Measurements from ENCODE around the gene TJP2.
"Not testable (repeated sequence)": the region's sequence is repeated elsewhere in the genome, so short reads cannot be mapped to it uniquely, and the experiment has no call there.

TJP2 gene

DNA sequence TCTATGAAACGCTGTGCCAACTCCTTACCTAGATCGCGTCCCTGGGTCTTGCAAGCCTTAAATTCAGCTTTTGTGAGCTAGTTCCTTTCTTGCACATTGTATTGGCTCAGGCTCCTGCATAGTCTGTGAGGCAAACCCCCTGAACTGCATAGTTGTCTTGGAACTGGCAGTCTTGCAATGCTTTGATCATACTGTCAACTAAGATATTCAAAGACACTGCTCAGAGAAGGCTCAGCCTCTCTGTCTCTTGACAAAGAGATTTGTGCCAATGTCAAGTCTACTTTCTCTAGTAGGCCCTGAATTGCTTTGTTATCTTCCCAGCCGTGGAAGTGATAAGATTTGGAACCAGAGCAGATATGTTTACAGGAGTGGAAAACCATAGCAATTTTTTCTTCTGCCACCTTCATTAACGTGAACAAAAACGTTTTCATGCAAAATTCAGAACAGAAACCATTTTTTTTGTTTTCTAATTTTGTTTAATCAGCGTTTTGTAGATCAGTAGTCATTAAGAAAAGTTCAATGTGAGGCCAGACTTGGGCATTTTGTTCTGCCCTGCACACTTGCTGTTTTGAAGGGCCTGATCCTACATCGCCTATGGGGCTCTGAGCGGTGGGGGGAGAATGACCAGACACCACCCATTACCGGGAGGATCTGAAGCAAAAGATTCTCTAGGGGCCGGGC is 123.4 kb downstream of the TJP2 start:
- no peak for DNase-seq

DNA sequence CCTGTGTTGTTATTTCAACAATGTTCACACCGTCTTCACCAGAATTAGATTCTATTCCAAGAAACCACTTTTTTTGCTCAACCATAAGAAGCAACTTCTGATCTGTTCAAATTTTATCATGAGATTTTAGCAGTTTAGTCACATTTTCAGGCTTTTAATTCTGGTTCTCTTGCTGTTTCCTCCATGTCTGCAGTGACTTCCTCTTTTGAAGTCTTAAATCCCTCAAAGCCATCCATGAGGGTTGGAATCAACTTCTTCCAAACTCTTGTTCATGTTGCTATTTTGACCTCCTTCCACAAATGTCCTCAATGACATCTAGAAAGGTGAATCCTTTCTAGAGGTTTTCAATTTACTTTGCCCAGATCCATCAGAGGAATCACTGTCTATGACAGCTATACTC is 125.2 kb downstream of the TJP2 start:
- no peak for DNase-seq

DNA sequence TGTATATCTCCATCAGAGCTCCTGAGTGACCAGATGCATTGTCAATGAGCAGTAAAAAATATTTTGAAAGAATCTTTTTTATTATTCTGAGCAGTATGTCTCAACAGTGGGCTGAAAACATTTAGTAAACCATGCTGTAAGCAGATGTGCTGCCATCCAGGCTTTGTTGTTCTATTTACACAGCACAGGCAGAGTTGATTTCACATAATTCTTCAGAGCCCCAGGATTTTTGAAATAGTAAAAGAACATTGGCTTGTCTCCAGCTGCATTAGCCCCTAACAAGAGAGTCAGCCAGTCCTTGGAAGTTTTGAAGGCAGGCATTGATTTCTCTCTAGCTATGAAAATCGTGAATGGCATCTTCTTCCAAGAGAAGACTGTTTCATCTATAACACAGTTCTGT is 125.7 kb downstream of the TJP2 start:
- DNase-seq = no peak

DNA sequence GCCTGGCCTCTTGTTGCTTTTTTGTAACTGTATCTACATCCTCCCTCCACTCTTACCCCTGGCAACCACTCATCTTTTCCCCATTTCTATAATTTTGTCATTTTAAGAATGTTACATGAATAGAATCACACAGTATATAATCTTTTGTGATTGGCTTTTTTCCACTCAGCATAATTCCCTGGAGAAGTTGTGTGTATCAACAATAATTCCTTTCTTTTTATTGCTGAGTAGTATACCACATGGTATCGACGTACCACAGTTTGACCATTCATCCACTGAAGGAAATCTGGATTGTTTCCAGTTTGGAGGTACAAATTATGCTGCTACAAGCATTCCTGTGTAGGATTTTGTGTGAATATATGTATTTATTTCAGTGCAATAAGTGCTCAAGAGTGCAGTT is 129.3 kb downstream of the TJP2 start:
- DNase-seq = no peak

DNA sequence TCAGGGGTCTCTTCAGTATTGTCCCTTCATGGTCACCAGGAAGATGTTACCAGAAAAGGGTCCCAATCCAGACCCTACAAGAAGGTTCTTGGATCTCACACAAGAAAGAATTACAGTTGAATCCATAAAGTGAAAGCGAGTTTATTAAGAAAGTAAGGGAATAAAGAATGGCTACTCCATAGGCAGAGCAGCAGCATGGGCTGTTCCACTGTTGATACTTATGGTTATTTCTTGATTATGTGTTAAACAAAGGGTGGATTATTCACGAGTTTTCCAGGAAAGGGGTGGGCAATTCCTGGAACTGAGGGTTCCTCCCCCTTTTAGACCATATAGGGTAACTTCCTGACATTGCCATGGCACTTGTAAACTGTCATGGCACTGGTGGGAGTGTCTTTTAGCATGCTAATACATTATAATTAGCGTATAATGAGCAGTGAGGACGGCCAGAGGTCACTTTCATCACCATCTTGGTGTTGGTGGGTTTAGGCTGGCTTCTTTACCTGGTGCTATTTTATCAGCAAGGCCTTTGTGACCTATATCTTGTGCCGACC is 132.9 kb downstream of the TJP2 start:
- DNase-seq = not testable (repeated sequence)

DNA sequence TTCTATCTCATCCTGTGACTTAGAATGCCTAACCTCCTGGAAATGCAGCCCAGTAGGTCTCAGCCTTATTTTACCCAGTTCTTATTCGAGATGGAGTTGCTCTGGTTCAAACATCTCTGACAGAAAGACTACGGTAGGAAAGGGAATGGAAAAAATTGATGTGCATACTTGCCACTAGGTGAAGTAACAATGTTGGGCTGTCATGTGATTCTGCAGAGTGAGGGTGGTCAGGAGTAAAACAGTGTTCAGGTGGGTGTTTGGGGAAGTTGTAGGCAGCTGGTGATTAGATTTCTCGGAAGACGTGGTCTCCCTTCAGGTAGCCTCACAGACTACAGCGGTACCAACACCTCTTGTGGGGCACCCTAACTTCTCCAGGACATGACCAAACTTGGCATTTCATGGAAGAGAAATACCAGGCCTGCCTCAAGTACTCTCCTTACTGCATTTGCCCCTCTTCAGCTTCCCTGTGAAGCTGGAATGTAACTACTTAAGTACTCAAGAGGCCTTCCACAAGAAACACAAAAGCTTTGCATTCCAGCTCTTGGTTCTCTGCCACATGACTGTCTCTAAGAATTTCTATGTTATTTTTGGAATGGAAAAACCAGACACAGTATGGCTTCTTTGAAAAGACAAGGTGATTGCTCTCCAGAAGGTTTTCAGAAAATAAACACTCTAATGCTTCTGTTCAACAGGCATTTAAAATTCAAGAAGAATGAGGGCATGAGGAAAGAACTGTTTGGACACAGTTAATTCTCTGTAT is 133.5 kb downstream of the TJP2 start:
- DNase-seq = no peak

DNA sequence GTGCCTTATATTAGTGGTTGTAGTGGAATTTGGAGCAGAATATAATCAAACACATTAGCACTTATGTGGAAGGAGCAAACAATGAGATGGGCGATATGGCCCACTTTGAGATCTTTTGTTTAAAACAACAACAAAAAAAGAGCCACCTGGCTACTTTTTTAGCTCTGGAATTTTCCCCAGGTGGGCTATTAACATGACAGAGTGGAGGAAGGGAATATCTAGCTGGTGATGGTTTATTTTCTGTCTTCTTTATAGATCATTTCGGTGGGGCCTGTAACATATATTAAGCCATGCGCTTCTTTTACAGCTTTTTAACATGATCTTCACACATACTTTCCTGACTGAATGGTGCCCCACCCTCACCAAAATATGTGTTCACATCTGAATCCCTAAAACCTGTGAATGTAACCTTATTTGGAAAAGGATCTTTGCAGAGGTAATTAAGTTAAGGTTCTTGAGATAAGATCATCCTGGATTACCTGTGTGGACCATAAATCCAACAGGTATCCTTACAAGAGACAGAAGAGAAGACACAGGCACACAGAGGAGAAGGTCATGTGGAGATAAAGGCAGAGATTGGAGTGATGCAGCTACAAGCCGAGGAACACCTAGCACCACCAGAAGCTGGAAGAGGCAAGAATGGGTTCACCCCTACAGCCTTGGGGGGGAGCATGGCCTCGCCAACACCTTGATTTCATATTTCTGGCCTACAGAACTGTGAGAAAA is 134.3 kb downstream of the TJP2 start:
- DNase-seq = no peak

DNA sequence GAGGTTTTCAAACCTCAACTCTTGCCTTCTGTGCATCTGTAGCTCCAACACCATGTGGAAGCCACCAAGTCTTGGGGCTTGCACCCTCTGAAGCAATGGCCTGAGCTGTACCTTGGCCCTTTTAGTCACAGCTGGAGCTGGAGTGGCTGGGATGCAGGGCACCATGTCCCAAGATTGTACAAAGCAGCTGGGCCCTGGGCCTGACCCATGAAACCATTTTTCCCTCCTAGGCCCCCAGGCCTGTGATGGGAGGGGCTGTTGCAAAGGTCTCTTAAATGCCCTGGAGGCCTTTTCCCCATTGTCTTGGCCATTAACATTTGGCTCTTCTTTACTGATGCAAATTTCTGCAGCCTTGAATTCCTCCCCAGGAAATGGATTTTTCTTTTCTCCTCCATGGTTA is 139.1 kb downstream of the TJP2 start:
- DNase-seq = no peak

DNA sequence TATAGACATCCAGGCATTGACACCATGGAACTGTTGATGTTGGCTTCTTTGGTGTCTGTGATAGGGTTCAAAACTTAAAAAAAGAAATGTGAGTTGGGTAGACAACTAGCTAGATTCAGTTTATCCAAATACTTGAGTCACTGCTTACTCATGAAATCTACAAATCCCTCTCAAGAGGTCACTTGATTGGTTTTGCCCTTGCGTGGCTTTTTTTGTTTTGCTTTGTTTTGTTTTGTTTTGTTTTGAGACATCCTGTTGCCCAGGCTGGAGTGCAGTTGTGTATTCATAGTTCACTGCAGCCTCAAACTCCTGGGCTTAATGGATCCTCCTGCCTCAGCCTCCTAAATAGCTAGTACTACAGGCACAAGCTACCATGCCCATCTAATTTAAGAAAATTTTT is 140.5 kb downstream of the TJP2 start:
- no peak for DNase-seq

DNA sequence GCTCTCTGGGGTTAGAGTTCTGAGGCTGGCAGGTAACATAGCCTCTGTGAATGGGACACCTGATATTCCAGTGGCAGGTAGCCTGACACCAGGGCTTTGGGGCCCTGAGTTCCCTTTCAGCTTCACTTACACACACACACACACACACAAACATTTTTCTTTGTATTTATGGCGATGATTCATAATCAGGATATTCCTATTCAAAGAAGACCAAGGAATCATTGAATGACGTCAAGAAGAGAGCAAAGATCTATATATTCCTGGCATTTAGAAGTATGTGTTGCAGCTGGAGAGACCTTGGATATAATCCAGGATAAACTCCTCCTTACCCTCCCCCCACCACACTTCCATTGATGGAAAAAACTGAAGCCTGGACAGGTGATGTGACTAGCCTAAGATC is 143.0 kb downstream of the TJP2 start:
- no peak for DNase-seq

DNA sequence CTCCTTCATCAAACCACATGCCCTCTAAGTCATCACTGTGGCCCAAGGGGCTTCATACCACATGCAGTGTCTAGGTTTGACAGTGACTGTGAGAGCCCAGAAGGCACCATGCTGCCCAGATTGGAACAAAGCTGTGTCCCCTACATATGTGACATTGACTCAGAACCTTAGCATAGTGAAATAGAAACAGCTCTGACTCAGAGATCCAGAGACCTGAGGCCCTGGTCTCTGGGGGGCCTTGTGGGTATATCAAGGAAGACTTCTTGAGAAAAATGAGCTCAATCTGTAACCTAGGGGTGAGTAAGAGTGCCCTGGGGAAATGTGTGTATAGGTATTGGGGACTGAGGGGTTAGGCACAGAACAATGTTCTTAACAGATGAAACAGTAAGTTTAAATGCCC is 143.8 kb downstream of the TJP2 start:
- no peak for DNase-seq

DNA sequence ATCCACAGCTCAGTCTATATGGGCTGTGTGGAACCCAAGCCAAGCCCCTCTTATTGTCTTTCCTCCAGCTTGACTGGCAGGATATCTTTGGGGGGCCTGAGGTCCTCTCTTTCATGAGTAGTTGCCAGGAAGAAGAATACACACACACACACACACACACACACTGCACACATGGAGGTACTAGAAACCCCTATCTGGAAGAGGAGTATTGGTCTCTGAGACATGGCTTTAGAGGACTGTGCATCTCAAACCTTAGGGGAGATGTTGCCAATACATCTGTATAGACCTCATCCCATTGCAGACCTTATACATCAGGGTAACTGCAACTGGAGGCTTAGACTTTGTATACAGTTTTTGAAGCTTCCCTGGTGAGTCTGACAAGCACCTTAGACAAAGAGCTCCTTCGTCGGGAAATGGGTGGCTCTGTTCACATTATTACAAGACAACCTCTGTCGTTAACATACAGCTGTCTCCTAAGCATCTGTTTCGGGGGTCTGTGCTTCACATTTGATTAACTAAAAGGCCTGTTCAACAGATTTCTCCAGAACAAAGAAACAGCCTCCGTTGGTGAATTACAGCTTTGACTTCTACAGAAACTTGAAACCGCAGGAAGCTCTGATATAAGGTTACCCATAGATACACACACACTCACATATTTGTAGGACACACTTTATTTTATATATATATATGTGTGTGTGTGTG is 145.4 kb downstream of the TJP2 start:
- peak; percentile 47 for DNase-seq

DNA sequence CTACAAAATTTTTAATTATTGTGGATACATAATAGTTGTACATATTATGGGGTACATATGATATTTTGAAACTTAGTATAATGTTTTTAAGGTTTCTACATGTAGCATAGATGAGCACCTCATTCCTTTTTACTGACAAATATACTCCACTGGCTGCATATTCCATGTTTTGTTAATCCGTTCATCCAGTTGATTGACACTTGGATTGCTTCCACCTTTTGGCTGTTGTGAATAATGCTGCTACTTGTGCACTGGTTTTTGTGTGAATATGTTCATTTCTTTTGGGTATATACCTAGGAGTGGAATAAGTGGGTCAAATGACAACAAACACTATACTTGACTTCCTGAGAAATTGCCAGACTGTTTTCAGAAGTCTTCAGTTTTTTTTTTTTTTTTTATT is 148.2 kb downstream of the TJP2 start:
- no peak for DNase-seq

DNA sequence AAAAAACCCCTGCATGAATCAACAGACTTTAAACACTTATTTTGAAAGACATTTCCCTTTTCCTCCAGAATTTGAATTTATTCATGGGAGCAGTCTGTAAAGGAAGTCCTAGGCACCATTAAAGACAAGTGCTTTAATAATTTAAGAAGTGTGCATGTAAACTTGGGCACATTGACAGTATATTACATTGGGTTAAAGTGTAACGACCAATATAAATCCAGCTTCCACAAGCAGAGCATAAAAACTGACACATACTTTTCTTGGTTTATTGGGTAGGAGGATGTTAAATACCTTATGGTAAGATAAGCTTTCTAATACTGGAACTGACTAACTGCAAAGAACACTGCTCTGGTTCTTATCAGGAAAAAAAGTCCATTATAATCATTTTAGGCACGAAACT is 149.8 kb downstream of the TJP2 start:
- no peak for DNase-seq
